Heart left ventricle (tissue), 16 donors: ENCODE data around the gene NAA80. TPM values are rescaled to one million over a fixed set of nuclear protein-coding genes. Genes with fewer than 3 reads are reported as not detected.

ENCODE experiments used
- ATAC-seq, 4 donors: fragments of 200-7000 bp; cut with Tn5 transposase; one replicate each; pipeline ENCODE4 v1.9.1; 2020 to 2022; ENCODE audit warnings: moderate library complexity in 4 of 4, mild to moderate bottlenecking in 3 of 4, moderate number of reproducible peaks in 1 of 4
- DNase-seq, 5 donors: peaks; one replicate each; pipeline ENCODE4 v3.0.0-alpha.2; 2020
- H3K27ac ChIP-seq, 12 donors: fragments of 200-600 bp; sonication (generic) in 4 of 12; one replicate each; pipeline versions ENCODE4 v1.5.0 to v1.8.0; 2016 to 2022; ENCODE audit warnings: mild to moderate bottlenecking in 2 of 12
- H3K27me3 ChIP-seq, 9 donors: fragments of 200-600 bp; sonication (generic) in 2 of 9; one replicate each; pipeline versions ENCODE4 v1.5.1 to v1.8.0; 2016 to 2022; ENCODE audit warnings: mild to moderate bottlenecking in 3 of 9
- H3K36me3 ChIP-seq, 9 donors: fragments of 200-600 bp; sonication (generic) in 2 of 9; one replicate each; pipeline versions ENCODE4 v1.5.0 to v1.8.0; 2018 to 2022; ENCODE audit warnings: mild to moderate bottlenecking in 2 of 9
- H3K4me1 ChIP-seq, 12 donors: fragments of 200-600 bp; sonication (generic) in 4 of 12; one replicate each; pipeline versions ENCODE4 v1.5.0 to v1.8.0; 2016 to 2022; ENCODE audit warnings: mild to moderate bottlenecking in 3 of 12
- H3K4me3 ChIP-seq, 12 donors: fragments of 200-600 bp; sonication (generic) in 4 of 12; one replicate each; pipeline versions ENCODE4 v1.5.0 to v1.8.0; 2017 to 2022; ENCODE audit warnings: mild to moderate bottlenecking in 9 of 12, moderate library complexity in 4 of 12
- H3K9me3 ChIP-seq, 12 donors: fragments of 200-600 bp; sonication (generic) in 4 of 12; one replicate each; pipeline versions ENCODE4 v1.5.0 to v1.8.0; 2016 to 2022; ENCODE audit warnings: mild to moderate bottlenecking in 1 of 12
- CTCF ChIP-seq, 12 donors: fragments of 200-600 bp; sonication (generic) in 4 of 12; IDR thresholded peaks; one replicate each; pipeline versions ENCODE4 v1.5.0 to v1.8.0; 2018 to 2022; ENCODE audit warnings: antibody characterized with exemption in 12 of 12, mild to moderate bottlenecking in 5 of 12
- POLR2A ChIP-seq, 2 donors: fragments of 450-650 bp; IDR thresholded peaks; one replicate each; pipeline ENCODE4 v1.6.1; 2017; ENCODE audit warnings: antibody characterized with exemption in 2 of 2, mild to moderate bottlenecking in 2 of 2, moderate library complexity in 2 of 2
- WGBS, 4 donors: extraction: QIAGEN DNeasy Blood & Tissue Kit in 2 of 4; methylation state at CpG; one replicate each; pipeline versions ENCODE4 v1.1.5 to v1.1.7; 2013 to 2018; 5-methylcytosine and 5-hydroxymethylcytosine counted together
- intact Hi-C, 10 donors: fragments of 100-400 bp; cut with DNase I; formaldehyde crosslinking; loops; one replicate each; pipeline versions ENCODE4 v1.11.1 to v1.14.2; 2022
- polyA plus RNA-seq, 2 donors: library from polyadenylated mRNA; stranded (reverse); fragments of 200-250 nt; gene quantifications; one replicate each; pipeline ENCODE4 v1.2.3, GENCODE V29; 2013
- total RNA-seq, 9 donors: library from RNA; depleted of rRNA in 2 of 9; stranded (reverse); fragments of >200 nt in 2 of 9; fragmentation: NEBNext Ultra II Directional in 3 of 9; extraction: Animal tissue kit (Norgen Biotek cat#: 25700) in 3 of 9; gene quantifications; one replicate each; pipeline versions ENCODE4 v1.1.0 to v1.2.4, GENCODE V29; 2016 to 2023
- donor health status: ischemic (EF 13 %, LVEDD 7.1; RV severe dilation, severe dysfunction).
- donor health status: healthy with polysubstance abuse.
- donor health status: DM: no; HTN: yes; CAD: no.
- donor health status: DM: no; HTN: no; CAD: no.
- donor health status: ischemic (EF 25% LVEDD 6.9; RV normal size, moderate dysfunction).
- donor health status: ischemic (EF 25% LVEDD 5.7; RV mildly dilated, moderate dysfunction).
- donor health status: healthy.
- donor health status: DM: yes; HTN: yes; CAD: no.
- donor health status: ischemic (EF 35%, LVEDD 5.7; RV mildly dilated, moderate dysfunction).
- donor health status: nonischemic (EF 11% LVEDD 7.7; RV severe dilation, severe dysfunction).
- donor health status: DM: yes; HTN: yes; CAD: no.
- donor health status: PGD.
- donor health status: ischemic (EF 29% LVEDD 5.4; RV normal size, mild dysfunction).
- donor health status: nonischemic (EF 23%, LVEDD 6.1; RV moderate dilation, normal function).

The NAA80 gene
- total and polyA plus RNA-seq, 11 donors, result 5.0 to 13.9 (median 9.8) TPM

GRCh38 chr3:50268703-50269451, 30.3 kb downstream of the NAA80 start, which contains the start of gene SEMA3B:
Gene SEMA3B (plus strand): TSS chr3:50269147. CDS start chr3:50269241, 94 bp downstream.
- H3K36me3 ChIP-seq, result no peaks in the 10 kb centered on the region
- TF ChIP-seq POLR2A (IDR thresholded peaks at IDR 0.05) (no peak), CTCF (IDR thresholded peaks at IDR 0.05) (no peak)
- peaks cover 0 to 71% (median 55%) of the 10 kb centered on the region in 12 donors for H3K4me1 ChIP-seq
- ATAC-seq (peak; percentile 28 to 62 (median 34)), DNase-seq (peak in 4 of 5 donors; percentile 64 to 79 (median 68))
- H3K4me3 ChIP-seq, result peak within 1 kb of the TSS in 11 of 12 donors; percentile 13 to 71 (median 59)
- intact Hi-C loops, result loop anchor here in 2 of 10 donors (2.0 to 5.0 kb wide), 2 partner anchors 38 to 147 kb away; no protein-coding TSS in a partner anchor
- peaks cover 0 to 18% (median 0%) of the 10 kb centered on the region in 9 donors for H3K27me3 ChIP-seq
- 36 to 42% (median 39%) methylated on average over 6 to 21 of the region's 21 CpGs for WGBS, 4 donors
- no peaks in the 10 kb centered on the region for H3K9me3 ChIP-seq
- peak within 1 kb of the TSS; percentile 6 to 100 (median 92) for H3K27ac ChIP-seq

GRCh38 chr3:50268276-50268675, 30.9 kb downstream of the NAA80 start:
- intact Hi-C loops, result loop anchor here in 2 of 10 donors (2.0 to 5.0 kb wide), 2 partner anchors 37 to 146 kb away; no protein-coding TSS in a partner anchor

GRCh38 chr3:50267280-50267913, 31.8 kb downstream of the NAA80 start:
- DNase-seq (peak; percentile 76 to 89 (median 81)), ATAC-seq (peak; percentile 28 to 67 (median 63))
- TF ChIP-seq CTCF (IDR thresholded peaks at IDR 0.05) (no peak), POLR2A (IDR thresholded peaks at IDR 0.05) (peak in 1 of 2 donors; percentile 44)
- Histone ChIP-seq H3K27ac (peak overlapping the region; percentile 81 to 100 (median 92)), H3K27me3 (peaks cover 0 to 12% (median 0%) of the 10 kb centered on the region in 9 donors), H3K4me3 (peak overlapping the region; percentile 13 to 71 (median 58)), H3K9me3 (no peaks in the 10 kb centered on the region), H3K36me3 (no peaks in the 10 kb centered on the region), H3K4me1 (peaks cover 0 to 65% (median 42%) of the 10 kb centered on the region in 12 donors)
- WGBS, 4 donors, result 8 to 13% (median 9%) methylated on average over 18 to 22 of the region's 22 CpGs
- intact Hi-C loops, result loop anchor here in 1 of 10 donors (5.0 kb wide), 1 partner anchor 145 kb away; no protein-coding TSS in a partner anchor

More at GRCh38 chr3:50268276-50268675, 30.9 kb downstream of the NAA80 start:
- Histone ChIP-seq H3K4me3 (peak overlapping the region in 8 of 12 donors; percentile 54 to 71 (median 60)), H3K4me1 (peaks cover 0 to 73% (median 50%) of the 10 kb centered on the region in 12 donors), H3K9me3 (no peaks in the 10 kb centered on the region), H3K27ac (peak overlapping the region in 11 of 12 donors; percentile 81 to 100 (median 93)), H3K36me3 (no peaks in the 10 kb centered on the region), H3K27me3 (peaks cover 0 to 12% (median 0%) of the 10 kb centered on the region in 9 donors)
- DNase-seq, result no peak
- ATAC-seq, result no peak
- 41 to 55% (median 46%) methylated on average over 3 of the region's 3 CpGs for WGBS, 4 donors
- TF ChIP-seq POLR2A (IDR thresholded peaks at IDR 0.05) (no peak), CTCF (IDR thresholded peaks at IDR 0.05) (no peak)
